Naive thymus-derived CD4-positive, alpha-beta T cell (primary cell): Measurements from ENCODE around the gene DLG2. TPM values are rescaled to one million over a fixed set of nuclear protein-coding genes. Genes with fewer than 3 reads are reported as not detected.

Source experiments
- ATAC-seq: fragments of 150-1000 bp; cut with Tn5 transposase; 2 replicates; pipeline ENCODE4 v1.10.0; 2021; ENCODE audit warnings: mild to moderate bottlenecking, moderate library complexity
- CTCF ChIA-PET: fragments of 350-600 bp; sonication (Branson Sonifier 250); formaldehyde crosslinking; loops from one replicate; lab custom pipeline; 2021; ENCODE audit warnings: antibody characterized with exemption; lab: Charles Lee
- POLR2A ChIA-PET: fragments of 350-600 bp; sonication (Branson Sonifier 250); formaldehyde crosslinking; loops from one replicate; lab custom pipeline; 2021; ENCODE audit warnings: antibody characterized with exemption, inconsistent platforms; lab: Charles Lee
- DNase-seq, 9 donors: peaks; one replicate each; pipeline versions ENCODE4 v3.0.0 to v3.0.0-alpha.2; 2020 to 2022; ENCODE audit warnings: mixed read lengths in 1 of 9
- H3K27ac ChIP-seq: one replicate; pipeline ENCODE4 v1.7.0; 2013; ENCODE audit warnings: mild to moderate bottlenecking, low read depth, low read length, moderate library complexity
- H3K27me3 ChIP-seq, 2 donors: one replicate each; pipeline ENCODE4 v1.7.0; 2013; ENCODE audit warnings: low read length in 2 of 2, mild to moderate bottlenecking in 2 of 2, moderate library complexity in 2 of 2; ENCODE audit not compliant: control insufficient read depth in 2 of 2, insufficient read depth in 2 of 2
- H3K36me3 ChIP-seq, 3 experiments: 1 replicate in 2 of 3; 2 replicates in 1 of 3; pipeline ENCODE4 v1.7.0; 2013; ENCODE audit warnings: low read length in 3 of 3, mild to moderate bottlenecking in 3 of 3, moderate library complexity in 1 of 3; ENCODE audit not compliant: insufficient read depth in 3 of 3, control insufficient read depth in 2 of 3
- H3K4me1 ChIP-seq, 2 donors: one replicate each; pipeline ENCODE4 v1.7.0; 2013; ENCODE audit warnings: low read length in 2 of 2, mild to moderate bottlenecking in 2 of 2, moderate library complexity in 1 of 2; ENCODE audit not compliant: control insufficient read depth in 2 of 2, insufficient read depth in 2 of 2
- H3K4me3 ChIP-seq: 2 replicates; pipeline ENCODE4 v1.7.0; 2013; ENCODE audit warnings: mild to moderate bottlenecking, low read length
- H3K9me3 ChIP-seq, 3 experiments: 1 replicate in 2 of 3; 2 replicates in 1 of 3; pipeline ENCODE4 v1.7.0; 2013; ENCODE audit warnings: low read length in 3 of 3; ENCODE audit not compliant: control insufficient read depth in 2 of 3
- H3K27ac Mint-ChIP-seq, 9 donors: one replicate each; pipeline ENCODE4 v1.8.0; 2020 to 2022; ENCODE audit warnings: mixed read lengths in 9 of 9, mild to moderate bottlenecking in 8 of 9, moderate library complexity in 5 of 9, inconsistent platforms in 2 of 9
- H3K27me3 Mint-ChIP-seq, 5 donors: one replicate each; pipeline ENCODE4 v1.8.0; 2021 to 2022; ENCODE audit warnings: mixed read lengths in 5 of 5, mild to moderate bottlenecking in 1 of 5
- H3K36me3 Mint-ChIP-seq, 5 donors: one replicate each; pipeline ENCODE4 v1.8.0; 2020 to 2022; ENCODE audit warnings: mixed read lengths in 5 of 5, mild to moderate bottlenecking in 3 of 5, inconsistent platforms in 1 of 5
- H3K4me1 Mint-ChIP-seq, 7 donors: one replicate each; pipeline ENCODE4 v1.8.0; 2020 to 2022; ENCODE audit warnings: mixed read lengths in 7 of 7, mild to moderate bottlenecking in 3 of 7, inconsistent platforms in 1 of 7
- H3K4me3 Mint-ChIP-seq, 10 donors: one replicate each; pipeline ENCODE4 v1.8.0; 2020 to 2022; ENCODE audit warnings: mild to moderate bottlenecking in 10 of 10, mixed read lengths in 10 of 10, moderate library complexity in 6 of 10, inconsistent platforms in 2 of 10
- H3K9me3 Mint-ChIP-seq, 11 donors: one replicate each; pipeline ENCODE4 v1.8.0; 2020 to 2022; ENCODE audit warnings: mixed read lengths in 11 of 11, mild to moderate bottlenecking in 4 of 11, inconsistent platforms in 1 of 11, moderate library complexity in 1 of 11
- intact Hi-C, 2 donors: fragments of 100-400 bp; cut with micrococcal nuclease; formaldehyde crosslinking; loops; one replicate each; pipeline ENCODE4 v1.15.1; 2023
- polyA plus RNA-seq, 2 donors: library from polyadenylated mRNA; unstranded; fragments of 300-500 nt; fragmentation: Illumina TruSeq; gene quantifications; one replicate each; pipeline ENCODE4 v1.2.3, GENCODE V29; 2021
- total RNA-seq, 6 experiments: library from RNA in 5 of 6; stranded (reverse) in 5 of 6; gene quantifications; 1 replicate in 5 of 6; 2 replicates in 1 of 6; pipeline ENCODE4 v1.2.3 and lab custom pipeline; 2021 to 2026

DLG2 gene
- total and polyA plus RNA-seq, 7 experiments from 2014 or later: 0.64 to 6.1 (median 3.7) TPM

- Histone ChIP-seq H3K4me1 (peaks cover 6 to 16% of the 10 kb centered on the region in 2 donors), H3K4me3 (no peak overlapping the region), H3K27me3 (no peaks in the 10 kb centered on the region), H3K27ac (no peak overlapping the region), H3K9me3 (no peaks in the 10 kb centered on the region), H3K36me3 (peaks cover 0 to 8% (median 0%) of the 10 kb centered on the region in 3 experiments)
- DNase-seq (no peak), ATAC-seq (no peak)
- CTCF ChIA-PET: interaction anchor here (0.7 kb wide), 1 partner anchor 556 kb away, joined by 3 read pairs; no protein-coding TSS in a partner anchor
- Mint-ChIP-seq H3K9me3 (peaks cover 0 to 4% (median 0%) of the 10 kb centered on the region in 11 donors), H3K27me3 (peaks cover 0 to 5% (median 0%) of the 10 kb centered on the region in 5 donors), H3K4me3 (no peak overlapping the region), H3K27ac (peak overlapping the region in 1 of 9 donors; percentile 41), H3K36me3 (peaks cover 0 to 17% (median 6%) of the 10 kb centered on the region in 5 donors), H3K4me1 (peaks cover 11 to 37% (median 22%) of the 10 kb centered on the region in 7 donors)
- intact Hi-C loops: loop anchor here in 1 of 2 donors (10.0 kb wide), 1 partner anchor 942 kb away; no protein-coding TSS in a partner anchor
- POLR2A ChIA-PET: interaction anchor here (11.9 kb wide), 1 partner anchor 17 kb away, joined by 207 read pairs; the partner anchor contains the start of gene TMEM126A
Measured at GRCh38 chr11:85666687-85667086, 39.5 kb upstream of the DLG2 start.

GRCh38 chr11:85665733-85666132, 38.6 kb upstream of the DLG2 start:
- Histone ChIP-seq H3K36me3 (peaks cover 0 to 8% (median under 1%) of the 10 kb centered on the region in 3 experiments), H3K27me3 (no peaks in the 10 kb centered on the region), H3K9me3 (no peaks in the 10 kb centered on the region), H3K27ac (peak overlapping the region; percentile 99), H3K4me1 (peaks cover 13 to 24% of the 10 kb centered on the region in 2 donors), H3K4me3 (no peak overlapping the region)
- intact Hi-C loops: loop anchor here (1.0 to 10.0 kb wide), 6 partner anchors 17 to 941 kb away; partner anchors contain the start of gene EED (in 2 of the 2)
- no peak for ATAC-seq
- no peak for DNase-seq
- Mint-ChIP-seq H3K36me3 (peaks cover 3 to 21% (median 7%) of the 10 kb centered on the region in 5 donors), H3K27ac (peak overlapping the region; percentile 68 to 100 (median 99)), H3K4me3 (peak overlapping the region; percentile 20 to 100 (median 98)), H3K4me1 (peaks cover 20 to 46% (median 31%) of the 10 kb centered on the region in 7 donors), H3K27me3 (peaks cover 0 to 5% (median 0%) of the 10 kb centered on the region in 5 donors), H3K9me3 (peaks cover 0 to 1% (median 0%) of the 10 kb centered on the region in 11 donors)
- POLR2A ChIA-PET: interaction anchor here (2.1 to 11.9 kb wide), 2 partner anchors 16 to 42 kb away, joined by 6 to 207 read pairs; partner anchors contain the start of gene TMEM126A
- CTCF ChIA-PET: no interaction called here

GRCh38 chr11:85664615-85665481, 37.7 kb upstream of the DLG2 start, which contains the start of gene CREBZF:
CREBZF (minus strand) TSS chr11:85665129; CDS start chr11:85664875, 254 bp downstream.
- Mint-ChIP-seq H3K4me3 (peak within 1 kb of the TSS; percentile 93 to 100 (median 99)), H3K9me3 (peaks cover 0 to 1% (median 0%) of the 10 kb centered on the region in 11 donors), H3K36me3 (peaks cover 3 to 26% (median 9%) of the 10 kb centered on the region in 5 donors), H3K27me3 (peaks cover 0 to 5% (median 0%) of the 10 kb centered on the region in 5 donors), H3K27ac (peak within 1 kb of the TSS; percentile 96 to 100 (median 99)), H3K4me1 (peaks cover 29 to 55% (median 39%) of the 10 kb centered on the region in 7 donors)
- ATAC-seq (peak; percentile 85), DNase-seq (peak; percentile 83 to 96 (median 92))
- Histone ChIP-seq H3K4me1 (peaks cover 19 to 31% of the 10 kb centered on the region in 2 donors), H3K27me3 (no peaks in the 10 kb centered on the region), H3K4me3 (peak within 1 kb of the TSS; percentile 97), H3K36me3 (peaks cover 0 to 8% (median 7%) of the 10 kb centered on the region in 3 experiments), H3K9me3 (no peaks in the 10 kb centered on the region), H3K27ac (peak within 1 kb of the TSS; percentile 99)
- POLR2A ChIA-PET: interaction anchor here (0.6 to 11.9 kb wide), 27 partner anchors 9 to 580 kb away, joined by 3 to 207 read pairs (median 4); partner anchors contain the start of genes CCDC83, DLG2, EED and TMEM126A
- intact Hi-C loops: loop anchor here (1.0 to 10.0 kb wide), 15 partner anchors 17 to 940 kb away; partner anchors contain the start of genes EED (in 2 of the 2), HIKESHI (in 2 of the 2), PICALM (in 2 of the 2) and TMEM126A (in 2 of the 2)
- CTCF ChIA-PET: interaction anchor here (1.0 to 2.2 kb wide), 3 partner anchors 15 to 34 kb away, joined by 3 to 6 read pairs (median 6); partner anchors contain the start of gene TMEM126A

DNA sequence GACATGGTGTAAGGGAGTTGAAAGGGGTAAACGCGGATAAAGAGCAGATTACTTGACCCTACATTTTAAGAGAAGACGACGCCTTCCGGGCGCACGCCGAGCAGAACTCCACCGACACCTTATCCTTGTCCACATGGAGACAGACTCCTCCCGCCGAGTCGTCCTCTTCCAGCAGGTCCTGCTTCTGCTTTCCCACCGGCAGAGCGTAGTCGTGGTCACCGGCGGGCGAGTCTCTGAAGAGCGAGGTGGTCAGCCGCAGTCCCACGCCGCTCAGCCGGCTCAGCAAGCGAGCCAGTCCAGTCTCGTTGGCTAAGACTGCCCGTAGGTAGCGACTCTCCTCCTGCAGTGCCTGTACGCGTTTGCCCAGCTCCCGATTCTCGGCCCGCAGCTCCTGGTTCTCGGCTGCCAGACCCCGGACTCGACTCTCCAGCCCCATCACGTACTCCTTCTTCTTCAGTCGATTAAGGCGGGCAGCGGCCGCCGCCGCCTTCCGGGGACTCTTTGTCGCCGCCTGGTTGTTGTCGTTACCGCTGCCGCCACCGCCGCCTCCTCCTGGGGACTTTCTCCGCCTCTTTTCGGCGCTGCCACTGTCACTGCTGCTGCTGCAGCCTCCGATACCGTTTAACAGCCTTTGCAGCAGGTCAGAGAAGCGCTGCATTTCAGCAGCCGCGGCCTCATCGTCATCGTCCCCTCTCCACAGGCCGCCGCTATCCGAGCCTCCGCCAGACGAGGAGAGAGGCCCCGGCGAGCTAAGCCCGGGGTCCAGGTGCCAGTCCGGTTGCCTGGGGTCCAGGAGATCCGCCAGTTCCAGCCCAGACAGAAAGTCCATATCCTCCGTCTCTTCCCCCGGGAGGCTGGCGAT, 36.8 kb upstream of the DLG2 start:
- peaks cover 0 to 10% (median 7%) of the 10 kb centered on the region in 3 experiments for H3K36me3 ChIP-seq
- no peaks in the 10 kb centered on the region for H3K9me3 ChIP-seq
- ATAC-seq (peak; percentile 89), DNase-seq (peak; percentile 75 to 93 (median 89))
- Mint-ChIP-seq H3K27ac (peak overlapping the region; percentile 96 to 100 (median 99)), H3K27me3 (no peaks in the 10 kb centered on the region), H3K4me3 (peak overlapping the region; percentile 93 to 100 (median 99)), H3K36me3 (peaks cover 3 to 30% (median 9%) of the 10 kb centered on the region in 5 donors), H3K9me3 (peaks cover 0 to 1% (median 0%) of the 10 kb centered on the region in 11 donors), H3K4me1 (peaks cover 35 to 64% (median 46%) of the 10 kb centered on the region in 7 donors)
- peaks cover 20 to 39% of the 10 kb centered on the region in 2 donors for H3K4me1 ChIP-seq
- intact Hi-C loops: loop anchor here (1.0 to 10.0 kb wide), 14 partner anchors 17 to 939 kb away; partner anchors contain the start of genes HIKESHI (in 2 of the 2), PICALM (in 2 of the 2), TMEM126A (in 2 of the 2) and TMEM126B (in 2 of the 2)
- ChIA-PET POLR2A (interaction anchor here (0.9 to 11.9 kb wide), 19 partner anchors 8 to 581 kb away, joined by 3 to 207 read pairs (median 4); partner anchors contain the start of genes CCDC83, DLG2, EED and TMEM126A), CTCF (interaction anchor here (1.5 to 2.2 kb wide), 2 partner anchors 14 to 16 kb away, joined by 6 read pairs; partner anchors contain the start of gene TMEM126A)
- peak overlapping the region; percentile 97 for H3K4me3 ChIP-seq
- H3K27me3 ChIP-seq: no peaks in the 10 kb centered on the region
- peak overlapping the region; percentile 99 for H3K27ac ChIP-seq

DNA sequence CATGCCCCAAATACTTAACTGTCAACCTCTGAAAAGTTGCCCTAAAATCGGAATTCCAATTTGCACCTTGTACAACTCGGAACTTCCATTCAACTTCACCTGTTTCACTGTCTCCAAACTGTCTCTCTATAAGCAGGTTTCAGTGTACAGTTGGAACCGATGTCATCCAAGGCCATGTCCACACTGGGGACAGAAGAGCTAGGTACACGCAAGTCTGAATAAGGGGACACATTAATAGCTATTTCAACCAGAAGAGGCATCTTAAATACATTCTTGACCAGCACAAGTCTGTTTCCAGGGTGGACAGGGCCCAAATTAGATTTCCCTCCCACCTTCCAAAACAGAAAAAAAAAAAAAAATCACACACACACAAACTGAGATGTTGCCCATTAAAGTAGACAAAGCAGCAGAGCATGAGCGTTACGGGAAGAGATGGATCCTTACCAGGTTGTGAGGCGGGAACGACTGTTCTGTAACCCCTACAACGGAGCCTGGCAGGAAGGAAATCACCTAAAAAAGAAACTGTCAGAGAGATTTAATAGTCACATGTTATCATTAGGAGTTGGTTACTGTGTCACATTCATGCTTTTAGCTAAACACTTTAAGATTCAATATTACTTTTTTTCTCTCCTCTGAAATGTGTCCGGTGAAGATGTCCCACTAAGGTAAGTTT, 36.1 kb upstream of the DLG2 start:
- H3K27ac ChIP-seq: peak overlapping the region; percentile 99
- Mint-ChIP-seq H3K4me3 (peak overlapping the region; percentile 93 to 100 (median 99)), H3K9me3 (peaks cover 0 to 1% (median 0%) of the 10 kb centered on the region in 11 donors), H3K27ac (peak overlapping the region; percentile 96 to 100 (median 99)), H3K36me3 (peaks cover 3 to 32% (median 9%) of the 10 kb centered on the region in 5 donors), H3K27me3 (no peaks in the 10 kb centered on the region), H3K4me1 (peaks cover 37 to 72% (median 52%) of the 10 kb centered on the region in 7 donors)
- ATAC-seq (no peak), DNase-seq (peak in 6 of 9 donors; percentile 14 to 27 (median 24))
- CTCF ChIA-PET: interaction anchor here (1.5 to 2.2 kb wide), 2 partner anchors 13 to 15 kb away, joined by 6 read pairs; partner anchors contain the start of gene TMEM126A
- peaks cover 0 to 15% (median 7%) of the 10 kb centered on the region in 3 experiments for H3K36me3 ChIP-seq
- intact Hi-C loops: loop anchor here in 1 of 2 donors (10.0 kb wide), 1 partner anchor 938 kb away; no protein-coding TSS in a partner anchor
- no peaks in the 10 kb centered on the region for H3K27me3 ChIP-seq
- no peaks in the 10 kb centered on the region for H3K9me3 ChIP-seq
- peak overlapping the region; percentile 97 for H3K4me3 ChIP-seq
- H3K4me1 ChIP-seq: peaks cover 20 to 39% of the 10 kb centered on the region in 2 donors
- POLR2A ChIA-PET: interaction anchor here (1.1 to 11.9 kb wide), 9 partner anchors 14 to 146 kb away, joined by 3 to 207 read pairs (median 4); partner anchors contain the start of genes DLG2, TMEM126A and TMEM126B
